IMR-90 (cell line): Measurements from ENCODE around the gene JPH3. TPM values are rescaled to one million over a fixed set of nuclear protein-coding genes. Genes with fewer than 3 reads are reported as not detected.

Experiments
- ATAC-seq: fragments of 200-7000 bp; cut with Tn5 transposase; 2 replicates; pipeline ENCODE4 v1.9.1; 2020; ENCODE audit warnings: low read depth, mild to moderate bottlenecking, moderate library complexity
- BruUV-seq: library from RNA; stranded (reverse); fragments of 400-500 nt; replicated peaks from 2 replicates; lab custom pipeline; 2021; lab: Mats Ljungman, UMichigan
- CTCF ChIA-PET: fragments of 300-600 bp; formaldehyde crosslinking; extraction: SDS; loops from one replicate; lab custom pipeline; 2021; ENCODE audit warnings: antibody characterized with exemption; lab: Yijun Ruan, JAX
- POLR2A ChIA-PET: fragments of 300-600 bp; sonication (Branson Sonifier 250); formaldehyde crosslinking; loops from one replicate; lab custom pipeline; 2022; ENCODE audit warnings: antibody characterized with exemption; ENCODE audit not compliant: unreplicated experiment; lab: Charles Lee
- DNase-seq: peaks from one replicate; pipeline ENCODE4 v3.0.0; 2013
- H2AFZ ChIP-seq: replicated peaks from 2 replicates; pipeline ENCODE3; 2013; ENCODE audit warnings: low read length, mild to moderate bottlenecking; ENCODE audit not compliant: poor library complexity
- H2AK5ac ChIP-seq: 2 replicates; pipeline ENCODE4 v1.6.1; 2013; ENCODE audit warnings: low read depth, low read length, inconsistent platforms
- H2AK9ac ChIP-seq: replicated peaks from 2 replicates; pipeline ENCODE3; 2013; ENCODE audit warnings: mild to moderate bottlenecking, low read depth, low read length, moderate library complexity; ENCODE audit not compliant: poor library complexity
- H2BK120ac ChIP-seq: 2 replicates; pipeline ENCODE4 v1.6.1; 2013; ENCODE audit warnings: low read depth, low read length, inconsistent platforms
- H2BK15ac ChIP-seq: 3 replicates; pipeline ENCODE4 v1.6.1; 2013; ENCODE audit warnings: low read depth, low read length, inconsistent platforms
- H2BK20ac ChIP-seq: 2 replicates; pipeline ENCODE4 v1.6.1; 2013; ENCODE audit warnings: low read depth, mild to moderate bottlenecking, inconsistent platforms, low read length, moderate library complexity
- H2BK5ac ChIP-seq: 2 replicates; pipeline ENCODE4 v1.6.1; 2013; ENCODE audit warnings: mild to moderate bottlenecking, low read depth, low read length, inconsistent platforms; ENCODE audit not compliant: poor library complexity, severe bottlenecking
- H3K14ac ChIP-seq: replicated peaks from 2 replicates; pipeline ENCODE4 v1.6.1; 2013; ENCODE audit warnings: low read depth, low read length, inconsistent platforms
- H3K18ac ChIP-seq: 2 replicates; pipeline ENCODE4 v1.6.1; 2013; ENCODE audit warnings: low read depth, low read length, control low read depth
- H3K23ac ChIP-seq: 2 replicates; pipeline ENCODE4 v1.6.1; 2013; ENCODE audit warnings: low read depth, low read length, inconsistent platforms
- H3K27ac ChIP-seq: 2 replicates; pipeline ENCODE4 v1.5.1; 2013; ENCODE audit warnings: mild to moderate bottlenecking, control low read depth, low read length; ENCODE audit not compliant: insufficient read depth
- H3K27me3 ChIP-seq: 2 replicates; pipeline ENCODE4 v1.6.1; 2013; ENCODE audit warnings: low read length; ENCODE audit not compliant: control insufficient read depth, insufficient read depth
- H3K36me3 ChIP-seq: 2 replicates; pipeline ENCODE4 v1.6.1; 2013; ENCODE audit warnings: low read length, mixed read lengths; ENCODE audit not compliant: control insufficient read depth, insufficient read depth
- H3K4ac ChIP-seq: 2 replicates; pipeline ENCODE4 v1.6.1; 2013; ENCODE audit warnings: low read depth, low read length, inconsistent platforms
- H3K4me1 ChIP-seq: 2 replicates; pipeline ENCODE4 v1.6.1; 2013; ENCODE audit warnings: low read length, mixed read lengths; ENCODE audit not compliant: control insufficient read depth, insufficient read depth
- H3K4me2 ChIP-seq: 2 replicates; pipeline ENCODE4 v1.6.1; 2013; ENCODE audit warnings: low read depth, mild to moderate bottlenecking, control low read depth, low read length, moderate library complexity
- H3K4me3 ChIP-seq: 2 replicates; pipeline ENCODE4 v1.5.1; 2013; ENCODE audit warnings: low read depth, mild to moderate bottlenecking, control low read depth, low read length, moderate library complexity; ENCODE audit not compliant: insufficient read depth
- H3K56ac ChIP-seq: 2 replicates; pipeline ENCODE4 v1.6.1; 2013; ENCODE audit warnings: low read length, inconsistent platforms; ENCODE audit not compliant: insufficient read depth; ENCODE audit errors: extremely low read depth
- H3K79me1 ChIP-seq, 2 experiments: 2 replicates each; pipeline ENCODE4 v1.6.1; 2013; ENCODE audit warnings: low read length in 2 of 2, inconsistent platforms in 1 of 2, low read depth in 1 of 2
- H3K9ac ChIP-seq: 2 replicates; pipeline ENCODE4 v1.6.1; 2013; ENCODE audit warnings: low read depth, low read length, control low read depth
- H3K9me1 ChIP-seq: 2 replicates; pipeline ENCODE4 v1.6.1; 2013; ENCODE audit warnings: low read length, inconsistent platforms; ENCODE audit not compliant: insufficient read depth
- H3K9me3 ChIP-seq: 2 replicates; pipeline ENCODE4 v1.6.1; 2013; ENCODE audit warnings: low read length; ENCODE audit not compliant: control insufficient read depth, insufficient read depth
- H4K20me1 ChIP-seq: 2 replicates; pipeline ENCODE4 v1.6.1; 2013; ENCODE audit warnings: low read length, inconsistent platforms; ENCODE audit not compliant: insufficient read depth
- H4K5ac ChIP-seq: 2 replicates; pipeline ENCODE4 v1.6.1; 2013; ENCODE audit warnings: mild to moderate bottlenecking, low read depth, low read length, control low read depth
- H4K8ac ChIP-seq, 2 experiments: 2 replicates each; pipeline ENCODE4 v1.6.1; 2013; ENCODE audit warnings: low read depth in 2 of 2, low read length in 2 of 2, control low read depth in 1 of 2, inconsistent platforms in 1 of 2
- H4K91ac ChIP-seq: 2 replicates; pipeline ENCODE4 v1.6.1; 2013; ENCODE audit warnings: low read depth, low read length, inconsistent platforms; ENCODE audit not compliant: insufficient read depth
- BHLHE40 ChIP-seq: fragments of 150-350 bp; IDR thresholded peaks from 2 replicates; pipeline ENCODE4 v1.6.1; 2016; ENCODE audit warnings: mild to moderate bottlenecking, low read depth, low read length
- CEBPB ChIP-seq: IDR thresholded peaks from 2 replicates; pipeline ENCODE4 v1.6.1; 2012; ENCODE audit warnings: low read depth, low read length, improper control_type of control experiment
- CHD1 ChIP-seq: IDR thresholded peaks from 2 replicates; pipeline ENCODE4 v1.6.1; 2012; ENCODE audit warnings: low read depth, low read length, improper control_type of control experiment
- CTCF ChIP-seq: conservative IDR thresholded peaks from 2 replicates; pipeline ENCODE4 v1.5.1; 2012; ENCODE audit warnings: mild to moderate bottlenecking, low read depth, low read length, improper control_type of control experiment
- ELK1 ChIP-seq: fragments of 150-350 bp; IDR thresholded peaks from 2 replicates; pipeline ENCODE4 v1.6.1; 2016; ENCODE audit warnings: low read depth, mild to moderate bottlenecking, low read length, moderate library complexity, borderline replicate concordance
- FOS ChIP-seq: fragments of 150-350 bp; IDR thresholded peaks from 2 replicates; pipeline ENCODE4 v1.6.1; 2016; ENCODE audit warnings: low read depth, low read length
- MAFK ChIP-seq: IDR thresholded peaks from 2 replicates; pipeline ENCODE4 v1.6.1; 2012; ENCODE audit warnings: low read depth, low read length, improper control_type of control experiment
- MAZ ChIP-seq: IDR thresholded peaks from 2 replicates; pipeline ENCODE4 v1.6.1; 2012; ENCODE audit warnings: low read depth, mild to moderate bottlenecking, low read length, improper control_type of control experiment, moderate library complexity, borderline replicate concordance
- MXI1 ChIP-seq: IDR thresholded peaks from 2 replicates; pipeline ENCODE4 v1.6.1; 2012; ENCODE audit warnings: low read depth, mild to moderate bottlenecking, low read length, moderate library complexity, borderline replicate concordance
- POLR2A ChIP-seq: IDR thresholded peaks from 2 replicates; pipeline ENCODE4 v1.6.1; 2012; ENCODE audit warnings: mild to moderate bottlenecking, low read depth, low read length
- RAD21 ChIP-seq: IDR thresholded peaks from 2 replicates; pipeline ENCODE4 v1.6.1; 2012; ENCODE audit warnings: low read length, improper control_type of control experiment
- RCOR1 ChIP-seq: IDR thresholded peaks from 2 replicates; pipeline ENCODE4 v1.6.1; 2012; ENCODE audit warnings: mild to moderate bottlenecking, low read length, improper control_type of control experiment; ENCODE audit not compliant: insufficient replicate concordance
- RFX5 ChIP-seq: IDR thresholded peaks from 2 replicates; pipeline ENCODE4 v1.8.0; 2012; ENCODE audit warnings: low read depth, mild to moderate bottlenecking, low read length, moderate library complexity
- USF2 ChIP-seq: fragments of 150-350 bp; IDR thresholded peaks from 2 replicates; pipeline ENCODE4 v1.6.1; 2017; ENCODE audit warnings: mild to moderate bottlenecking, antibody characterized with exemption, low read length, low read depth
- WGBS, 2 experiments: methylation state at CpG; one replicate each; pipeline versions ENCODE4 v1.1.5 to v1.1.7; 2013; ENCODE audit warnings: missing lambda C conversion rate in 2 of 2; ENCODE audit not compliant: insufficient read length in 1 of 2; ENCODE audit errors: extremely low coverage in 2 of 2; 5-methylcytosine and 5-hydroxymethylcytosine counted together
- dilution Hi-C: fragments of 300-500 bp; cut with HindIII; formaldehyde crosslinking; loops from one replicate; pipeline ENCODE4 v1.14.3; 2018; ENCODE audit warnings: low sequenced_read_pairs; ENCODE audit not compliant: unreplicated experiment
- in situ Hi-C: fragments of 300-500 bp; cut with MboI; formaldehyde crosslinking; loops from 3 replicates; pipeline ENCODE4 v1.14.3; 2019; ENCODE audit warnings: low sequenced_read_pairs, inconsistent platforms, mixed read lengths
- intact Hi-C: fragments of 100-400 bp; cut with micrococcal nuclease; formaldehyde crosslinking; loops from 2 replicates; pipeline ENCODE4 v1.10.0; 2022
- polyA plus RNA-seq, 3 experiments: library from polyadenylated mRNA; depleted of rRNA; stranded (reverse); fragments of >200 nt; gene quantifications; 2 replicates each; pipeline ENCODE4 v1.2.3, GENCODE V29; 2012; ENCODE audit warnings: low replicate concordance in 1 of 3
- total RNA-seq: library from RNA; depleted of rRNA; stranded (reverse); fragments of >200 nt; gene quantifications from 2 replicates; pipeline ENCODE4 v1.2.3, GENCODE V29; 2012

The JPH3 gene
- total and polyA plus RNA-seq, 2 of the 4 experiments (the other 2 are of a cell fraction) = 0.03 TPM; not detected in 1

GRCh38 chr16:87592018-87592712, 10.1 kb upstream of the JPH3 start:
- whole genome bisulfite sequencing, 2 experiments = 82% methylated on average over 16 of the region's 21 CpGs; no CpG with 5 or more reads in 1 of the 2 experiments
- H3K4me1 ChIP-seq = no peaks in the 10 kb centered on the region
- in situ Hi-C loops = no loop called here
- no peak overlapping the region for H4K8ac ChIP-seq
- no peak overlapping the region for H3K23ac ChIP-seq
- ATAC-seq (no peak), DNase-seq (no peak)
- H3K4me3 ChIP-seq = no peak overlapping the region
- H2AK5ac ChIP-seq = no peak overlapping the region
- intact Hi-C loops = no loop called here
- H4K20me1 ChIP-seq = no peaks in the 10 kb centered on the region
- H2AK9ac ChIP-seq = no peak overlapping the region
- H2BK15ac ChIP-seq = no peak overlapping the region
- H3K27me3 ChIP-seq = peaks cover 53% of the 10 kb centered on the region
- dilution Hi-C loops = no loop called here
- H3K18ac ChIP-seq = no peak overlapping the region
- no peak overlapping the region for H2BK20ac ChIP-seq
- no peaks in the 10 kb centered on the region for H3K36me3 ChIP-seq
- no peak overlapping the region for H4K91ac ChIP-seq
- H4K5ac ChIP-seq = no peak overlapping the region
- no peak overlapping the region for H3K14ac ChIP-seq
- no peak overlapping the region for H2BK5ac ChIP-seq
- H3K9me1 ChIP-seq = no peaks in the 10 kb centered on the region
- no peaks in the 10 kb centered on the region for H3K9me3 ChIP-seq
- H3K4ac ChIP-seq = no peak overlapping the region
- ChIA-PET CTCF (no interaction called here), POLR2A (no interaction called here)
- H2BK120ac ChIP-seq = no peak overlapping the region
- H3K79me1 ChIP-seq = no peaks in the 10 kb centered on the region
- H2AFZ ChIP-seq = no peak overlapping the region
- no peak overlapping the region for H3K4me2 ChIP-seq
- no TSS peak for BruUV-seq
- TF ChIP-seq RCOR1 (no peak), BHLHE40 (no peak), RAD21 (no peak), POLR2A (no peak), USF2 (no peak), MXI1 (no peak), ELK1 (no peak), CEBPB (no peak), CHD1 (no peak), MAZ (no peak), FOS (no peak), CTCF (no peak), MAFK (no peak), RFX5 (no peak)
- H3K27ac ChIP-seq = no peak overlapping the region
- no peak overlapping the region for H3K56ac ChIP-seq
- H3K9ac ChIP-seq = no peak overlapping the region
